Stimulated activated CD4-positive, alpha-beta T cell treated with anti-CD3 and anti-CD28 coated beads, TNF-alpha, amount 100 ng/mL, for 48 hours (primary cell): ENCODE data around the gene OTUB1.
"Not testable (repeated sequence)": the region's sequence is repeated elsewhere in the genome, so short reads cannot be mapped to it uniquely, and the experiment has no call there.

Experiments
- DNase-seq, 3 donors: peaks; one replicate each; pipeline ENCODE4 v3.0.0-alpha.2; 2020; ENCODE audit warnings: low read depth in 3 of 3

The OTUB1 gene

DNA sequence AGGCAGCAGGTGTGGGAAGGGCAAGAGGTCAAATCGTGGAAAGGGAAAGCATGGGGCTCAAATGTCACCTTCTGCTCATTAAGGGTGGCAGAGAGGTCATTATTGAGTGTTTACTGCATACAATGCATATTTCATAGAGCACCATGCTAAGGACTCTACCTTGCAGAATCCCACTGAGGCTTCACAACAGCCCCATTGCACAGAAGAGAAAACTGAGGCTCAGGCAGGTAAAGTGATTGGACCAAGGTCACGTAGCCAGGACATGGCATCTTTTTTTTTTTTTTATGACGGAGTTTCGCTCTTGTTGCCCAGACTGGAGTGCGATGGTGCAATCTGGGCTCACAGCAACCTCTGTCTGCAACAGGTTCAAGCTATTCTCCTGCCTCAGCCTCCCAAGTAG is 57.3 kb downstream of the OTUB1 start:
- DNase-seq: no peak

DNA sequence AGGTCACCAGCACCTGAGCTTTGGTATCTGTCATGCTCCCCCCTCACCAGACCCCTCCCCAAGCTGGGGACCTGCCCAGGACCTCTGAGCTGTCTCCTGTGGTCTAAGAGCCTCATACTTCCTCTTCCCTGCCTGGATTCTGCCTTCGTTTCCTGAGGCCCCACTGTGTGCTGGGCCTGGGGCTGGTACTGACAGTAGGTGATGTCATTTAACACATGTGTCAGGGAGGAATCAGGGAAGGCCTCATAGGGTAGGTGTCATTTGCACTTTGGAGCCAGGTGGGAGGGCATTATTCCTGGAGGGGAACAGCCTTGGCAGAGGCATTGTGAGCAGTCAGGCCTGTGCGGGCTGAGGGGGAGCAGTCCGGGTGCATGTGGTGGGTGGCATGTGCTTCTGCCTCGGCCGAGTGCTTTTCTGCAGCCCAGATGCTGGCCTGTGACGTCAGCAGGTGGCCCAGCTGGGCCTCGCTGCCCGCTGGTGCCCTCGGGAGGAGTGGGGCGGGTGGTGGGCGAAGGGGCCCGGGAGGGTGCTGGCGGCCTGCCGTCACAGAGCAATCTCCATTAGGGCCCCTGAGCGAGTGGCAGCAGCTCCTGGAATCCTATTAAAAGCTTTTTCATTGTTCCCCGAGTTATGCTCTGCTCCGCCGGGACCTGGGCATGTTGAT is 58.6 kb downstream of the OTUB1 start:
- no peak for DNase-seq

DNA sequence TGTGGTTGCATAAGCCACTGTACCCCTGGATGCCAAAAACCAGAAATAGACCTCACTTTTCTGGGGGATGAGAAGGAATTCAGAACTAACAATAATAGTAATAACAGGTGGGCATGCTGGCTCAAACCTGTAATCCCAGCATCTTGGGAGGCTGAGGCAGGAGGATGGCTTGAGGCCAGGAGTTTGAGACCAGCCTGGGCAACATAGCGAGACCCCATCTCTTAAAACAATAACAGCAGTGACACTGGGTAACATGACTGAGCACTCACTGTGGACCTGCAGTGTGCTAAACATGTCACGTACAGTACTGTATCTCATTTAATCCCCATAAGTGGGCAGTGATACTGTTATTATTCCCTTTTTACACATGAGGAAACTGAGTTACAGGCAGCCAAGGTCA is 59.5 kb downstream of the OTUB1 start:
- no peak for DNase-seq

DNA sequence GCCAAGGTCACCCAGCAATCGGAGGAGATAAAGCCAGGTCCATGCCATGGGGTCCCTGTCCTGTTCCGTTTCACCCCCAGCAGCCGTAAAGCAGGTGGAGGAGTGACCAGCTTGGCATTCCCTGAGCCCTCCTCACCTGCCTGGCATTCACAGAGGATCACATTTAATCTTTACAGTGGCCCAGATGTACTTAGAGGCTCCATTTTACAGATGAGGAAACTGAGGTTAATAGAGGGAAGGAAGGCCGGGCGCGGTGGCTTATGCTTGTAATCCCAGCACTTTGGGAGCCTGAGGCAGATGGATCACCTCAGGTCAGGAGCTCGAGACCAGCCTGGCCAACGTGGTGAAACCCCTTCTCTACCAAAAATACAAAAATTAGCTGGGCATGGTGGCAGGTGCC is 61.1 kb downstream of the OTUB1 start:
- DNase-seq: not testable (repeated sequence)
